GM12878 (cell line): ENCODE data around the gene ZNF592. TPM values are rescaled to one million over a fixed set of nuclear protein-coding genes. Genes with fewer than 3 reads are reported as not detected.

ENCODE experiments used
- BHLHE40 ChIP-seq, 2 experiments: fragments of 450-650 bp in 1 of 2; IDR thresholded peaks; 2 replicates each; pipeline ENCODE4 v1.6.1; 2011 to 2017; ENCODE audit warnings: low read depth in 2 of 2, borderline replicate concordance in 1 of 2, improper control_type of control experiment in 1 of 2, low read length in 1 of 2, mild to moderate bottlenecking in 1 of 2
- EZH2 ChIP-seq: IDR thresholded peaks from 2 replicates; pipeline ENCODE4 v1.6.1; 2012; ENCODE audit warnings: low read depth, mild to moderate bottlenecking, control low read depth, inconsistent platforms, low read length, borderline replicate concordance; ENCODE audit not compliant: control insufficient read depth
- FOXK2 ChIP-seq: fragments of 450-650 bp; IDR thresholded peaks from 2 replicates; pipeline ENCODE4 v1.6.1; 2017; ENCODE audit warnings: mild to moderate bottlenecking, moderate library complexity
- KDM1A ChIP-seq: fragments of 200-600 bp; sonication (generic); IDR thresholded peaks from 2 replicates; pipeline ENCODE4 v1.6.1; 2016; ENCODE audit warnings: borderline replicate concordance
- MEF2B ChIP-seq: fragments of 450-650 bp; IDR thresholded peaks from 2 replicates; pipeline ENCODE4 v1.6.1; 2018; ENCODE audit warnings: mild to moderate bottlenecking, moderate library complexity; ENCODE audit not compliant: partially characterized antibody, poor library complexity, severe bottlenecking
- RUNX3 ChIP-seq: IDR thresholded peaks from 2 replicates; pipeline ENCODE4 v1.6.1; 2012; ENCODE audit warnings: low read length, inconsistent platforms
- STAT3 ChIP-seq: IDR thresholded peaks from 2 replicates; pipeline ENCODE4 v1.6.1; 2011; ENCODE audit warnings: low read depth, low read length, improper control_type of control experiment
- TARDBP ChIP-seq: IDR thresholded peaks from 2 replicates; pipeline ENCODE4 v1.6.1; 2016; ENCODE audit warnings: borderline replicate concordance
- polyA plus RNA-seq, 11 experiments: library from polyadenylated mRNA; depleted of rRNA in 4 of 11; unstranded in 6 of 11; stranded (reverse) in 5 of 11; fragments of >200 nt; fragmentation: Nextera tagmentation in 4 of 11; fragmentation: Illumina TruSeq in 1 of 11; extraction: Ambion mirVana in 4 of 11; extraction: Trizol in 1 of 11; gene quantifications; 1 replicate in 1 of 11; 2 replicates in 10 of 11; pipeline versions ENCODE4 v1.2.1 to v1.2.3, GENCODE V29; 2011 to 2016; ENCODE audit warnings: inconsistent platforms in 2 of 11, missing spikeins in 2 of 11, low read depth in 1 of 11
- total RNA-seq, 4 experiments: library from RNA; depleted of rRNA in 3 of 4; stranded (reverse); fragments of >200 nt in 3 of 4; fragmentation: Illumina TruSeq in 1 of 4; extraction: Trizol in 1 of 4; gene quantifications; 2 replicates each; pipeline versions ENCODE4 v1.2.1 to v1.2.3, GENCODE V29; 2013 to 2021
- TF ChIP-seq, protein P1 (sequence below): fragments of 450-650 bp; IDR thresholded peaks from 2 replicates; pipeline ENCODE4 v1.6.1; 2018; ENCODE audit warnings: mild to moderate bottlenecking, low read depth, moderate library complexity; ENCODE audit not compliant: partially characterized antibody
- TF ChIP-seq, protein P2 (sequence below): IDR thresholded peaks from 2 replicates; pipeline ENCODE4 v1.6.1; 2012; ENCODE audit warnings: low read depth, low read length, improper control_type of control experiment
- TF ChIP-seq, protein P3 (sequence below): IDR thresholded peaks from 2 replicates; pipeline ENCODE4 v1.6.1; 2012; ENCODE audit warnings: low read depth, low read length, improper control_type of control experiment
- TF ChIP-seq, protein P4 (sequence below): fragments of 450-650 bp; IDR thresholded peaks from 2 replicates; pipeline ENCODE4 v1.6.1; 2016; ENCODE audit warnings: mild to moderate bottlenecking, moderate library complexity, borderline replicate concordance
- TF ChIP-seq, protein P5 (sequence below): fragments of 450-650 bp; IDR thresholded peaks from 2 replicates; pipeline ENCODE4 v1.6.1; 2017; ENCODE audit warnings: low read depth, mild to moderate bottlenecking, moderate library complexity
- TF ChIP-seq, protein P6 (sequence below): fragments of 450-650 bp; formaldehyde crosslinking; IDR thresholded peaks from 2 replicates; pipeline ENCODE4 v1.4.0; 2022; ENCODE audit warnings: mild to moderate bottlenecking, moderate library complexity

Gene ZNF592
- total and polyA plus RNA-seq, 10 of the 15 experiments (the other 5 are each of a cell fraction or from before 2014, with no cell fraction given) = 0.95 to 23.7 (median 8.6) TPM

DNA sequence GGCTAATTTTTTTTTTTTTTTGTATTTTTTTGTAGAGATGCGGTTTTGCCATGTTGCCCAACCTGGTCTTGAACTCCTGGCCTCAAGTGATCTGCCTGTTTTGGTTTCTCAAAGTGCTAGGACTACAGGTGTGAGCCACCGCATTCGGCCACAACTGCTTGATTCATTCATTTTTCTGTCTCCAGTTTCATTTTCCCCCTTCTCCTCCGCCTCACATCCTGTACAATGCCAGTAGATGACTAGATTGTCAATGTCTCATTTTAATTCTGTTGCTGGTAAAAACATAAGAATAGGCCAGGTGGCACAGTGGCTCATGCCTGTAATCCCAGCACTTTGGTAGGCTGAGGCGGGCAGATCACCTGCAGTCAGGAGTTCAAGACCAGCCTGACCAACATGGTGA, 12.0 kb upstream of the ZNF592 start (continued):
- TF ChIP-seq, protein P1, sequence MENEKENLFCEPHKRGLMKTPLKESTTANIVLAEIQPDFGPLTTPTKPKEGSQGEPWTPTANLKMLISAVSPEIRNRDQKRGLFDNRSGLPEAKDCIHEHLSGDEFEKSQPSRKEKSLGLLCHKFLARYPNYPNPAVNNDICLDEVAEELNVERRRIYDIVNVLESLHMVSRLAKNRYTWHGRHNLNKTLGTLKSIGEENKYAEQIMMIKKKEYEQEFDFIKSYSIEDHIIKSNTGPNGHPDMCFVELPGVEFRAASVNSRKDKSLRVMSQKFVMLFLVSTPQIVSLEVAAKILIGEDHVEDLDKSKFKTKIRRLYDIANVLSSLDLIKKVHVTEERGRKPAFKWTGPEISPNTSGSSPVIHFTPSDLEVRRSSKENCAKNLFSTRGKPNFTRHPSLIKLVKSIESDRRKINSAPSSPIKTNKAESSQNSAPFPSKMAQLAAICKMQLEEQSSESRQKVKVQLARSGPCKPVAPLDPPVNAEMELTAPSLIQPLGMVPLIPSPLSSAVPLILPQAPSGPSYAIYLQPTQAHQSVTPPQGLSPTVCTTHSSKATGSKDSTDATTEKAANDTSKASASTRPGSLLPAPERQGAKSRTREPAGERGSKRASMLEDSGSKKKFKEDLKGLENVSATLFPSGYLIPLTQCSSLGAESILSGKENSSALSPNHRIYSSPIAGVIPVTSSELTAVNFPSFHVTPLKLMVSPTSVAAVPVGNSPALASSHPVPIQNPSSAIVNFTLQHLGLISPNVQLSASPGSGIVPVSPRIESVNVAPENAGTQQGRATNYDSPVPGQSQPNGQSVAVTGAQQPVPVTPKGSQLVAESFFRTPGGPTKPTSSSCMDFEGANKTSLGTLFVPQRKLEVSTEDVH = no peak
- no peak for TF ChIP-seq KDM1A
- TF ChIP-seq, protein P2, sequence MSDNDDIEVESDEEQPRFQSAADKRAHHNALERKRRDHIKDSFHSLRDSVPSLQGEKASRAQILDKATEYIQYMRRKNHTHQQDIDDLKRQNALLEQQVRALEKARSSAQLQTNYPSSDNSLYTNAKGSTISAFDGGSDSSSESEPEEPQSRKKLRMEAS = no peak
- TF ChIP-seq, protein P3, sequence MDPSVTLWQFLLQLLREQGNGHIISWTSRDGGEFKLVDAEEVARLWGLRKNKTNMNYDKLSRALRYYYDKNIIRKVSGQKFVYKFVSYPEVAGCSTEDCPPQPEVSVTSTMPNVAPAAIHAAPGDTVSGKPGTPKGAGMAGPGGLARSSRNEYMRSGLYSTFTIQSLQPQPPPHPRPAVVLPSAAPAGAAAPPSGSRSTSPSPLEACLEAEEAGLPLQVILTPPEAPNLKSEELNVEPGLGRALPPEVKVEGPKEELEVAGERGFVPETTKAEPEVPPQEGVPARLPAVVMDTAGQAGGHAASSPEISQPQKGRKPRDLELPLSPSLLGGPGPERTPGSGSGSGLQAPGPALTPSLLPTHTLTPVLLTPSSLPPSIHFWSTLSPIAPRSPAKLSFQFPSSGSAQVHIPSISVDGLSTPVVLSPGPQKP = no peak
- TF ChIP-seq, protein P4, sequence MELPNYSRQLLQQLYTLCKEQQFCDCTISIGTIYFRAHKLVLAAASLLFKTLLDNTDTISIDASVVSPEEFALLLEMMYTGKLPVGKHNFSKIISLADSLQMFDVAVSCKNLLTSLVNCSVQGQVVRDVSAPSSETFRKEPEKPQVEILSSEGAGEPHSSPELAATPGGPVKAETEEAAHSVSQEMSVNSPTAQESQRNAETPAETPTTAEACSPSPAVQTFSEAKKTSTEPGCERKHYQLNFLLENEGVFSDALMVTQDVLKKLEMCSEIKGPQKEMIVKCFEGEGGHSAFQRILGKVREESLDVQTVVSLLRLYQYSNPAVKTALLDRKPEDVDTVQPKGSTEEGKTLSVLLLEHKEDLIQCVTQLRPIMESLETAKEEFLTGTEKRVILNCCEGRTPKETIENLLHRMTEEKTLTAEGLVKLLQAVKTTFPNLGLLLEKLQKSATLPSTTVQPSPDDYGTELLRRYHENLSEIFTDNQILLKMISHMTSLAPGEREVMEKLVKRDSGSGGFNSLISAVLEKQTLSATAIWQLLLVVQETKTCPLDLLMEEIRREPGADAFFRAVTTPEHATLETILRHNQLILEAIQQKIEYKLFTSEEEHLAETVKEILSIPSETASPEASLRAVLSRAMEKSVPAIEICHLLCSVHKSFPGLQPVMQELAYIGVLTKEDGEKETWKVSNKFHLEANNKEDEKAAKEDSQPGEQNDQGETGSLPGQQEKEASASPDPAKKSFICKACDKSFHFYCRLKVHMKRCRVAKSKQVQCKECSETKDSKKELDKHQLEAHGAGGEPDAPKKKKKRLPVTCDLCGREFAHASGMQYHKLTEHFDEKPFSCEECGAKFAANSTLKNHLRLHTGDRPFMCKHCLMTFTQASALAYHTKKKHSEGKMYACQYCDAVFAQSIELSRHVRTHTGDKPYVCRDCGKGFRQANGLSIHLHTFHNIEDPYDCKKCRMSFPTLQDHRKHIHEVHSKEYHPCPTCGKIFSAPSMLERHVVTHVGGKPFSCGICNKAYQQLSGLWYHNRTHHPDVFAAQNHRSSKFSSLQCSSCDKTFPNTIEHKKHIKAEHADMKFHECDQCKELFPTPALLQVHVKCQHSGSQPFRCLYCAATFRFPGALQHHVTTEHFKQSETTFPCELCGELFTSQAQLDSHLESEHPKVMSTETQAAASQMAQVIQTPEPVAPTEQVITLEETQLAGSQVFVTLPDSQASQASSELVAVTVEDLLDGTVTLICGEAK = no peak
- TF ChIP-seq TARDBP = no peak
- peak; percentile 91 for TF ChIP-seq RUNX3
- no peak for TF ChIP-seq EZH2
- TF ChIP-seq, protein P5, sequence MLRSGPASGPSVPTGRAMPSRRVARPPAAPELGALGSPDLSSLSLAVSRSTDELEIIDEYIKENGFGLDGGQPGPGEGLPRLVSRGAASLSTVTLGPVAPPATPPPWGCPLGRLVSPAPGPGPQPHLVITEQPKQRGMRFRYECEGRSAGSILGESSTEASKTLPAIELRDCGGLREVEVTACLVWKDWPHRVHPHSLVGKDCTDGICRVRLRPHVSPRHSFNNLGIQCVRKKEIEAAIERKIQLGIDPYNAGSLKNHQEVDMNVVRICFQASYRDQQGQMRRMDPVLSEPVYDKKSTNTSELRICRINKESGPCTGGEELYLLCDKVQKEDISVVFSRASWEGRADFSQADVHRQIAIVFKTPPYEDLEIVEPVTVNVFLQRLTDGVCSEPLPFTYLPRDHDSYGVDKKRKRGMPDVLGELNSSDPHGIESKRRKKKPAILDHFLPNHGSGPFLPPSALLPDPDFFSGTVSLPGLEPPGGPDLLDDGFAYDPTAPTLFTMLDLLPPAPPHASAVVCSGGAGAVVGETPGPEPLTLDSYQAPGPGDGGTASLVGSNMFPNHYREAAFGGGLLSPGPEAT = peak; percentile 55; the same call in 1 of the 2 replicates
- TF ChIP-seq, protein P6, sequence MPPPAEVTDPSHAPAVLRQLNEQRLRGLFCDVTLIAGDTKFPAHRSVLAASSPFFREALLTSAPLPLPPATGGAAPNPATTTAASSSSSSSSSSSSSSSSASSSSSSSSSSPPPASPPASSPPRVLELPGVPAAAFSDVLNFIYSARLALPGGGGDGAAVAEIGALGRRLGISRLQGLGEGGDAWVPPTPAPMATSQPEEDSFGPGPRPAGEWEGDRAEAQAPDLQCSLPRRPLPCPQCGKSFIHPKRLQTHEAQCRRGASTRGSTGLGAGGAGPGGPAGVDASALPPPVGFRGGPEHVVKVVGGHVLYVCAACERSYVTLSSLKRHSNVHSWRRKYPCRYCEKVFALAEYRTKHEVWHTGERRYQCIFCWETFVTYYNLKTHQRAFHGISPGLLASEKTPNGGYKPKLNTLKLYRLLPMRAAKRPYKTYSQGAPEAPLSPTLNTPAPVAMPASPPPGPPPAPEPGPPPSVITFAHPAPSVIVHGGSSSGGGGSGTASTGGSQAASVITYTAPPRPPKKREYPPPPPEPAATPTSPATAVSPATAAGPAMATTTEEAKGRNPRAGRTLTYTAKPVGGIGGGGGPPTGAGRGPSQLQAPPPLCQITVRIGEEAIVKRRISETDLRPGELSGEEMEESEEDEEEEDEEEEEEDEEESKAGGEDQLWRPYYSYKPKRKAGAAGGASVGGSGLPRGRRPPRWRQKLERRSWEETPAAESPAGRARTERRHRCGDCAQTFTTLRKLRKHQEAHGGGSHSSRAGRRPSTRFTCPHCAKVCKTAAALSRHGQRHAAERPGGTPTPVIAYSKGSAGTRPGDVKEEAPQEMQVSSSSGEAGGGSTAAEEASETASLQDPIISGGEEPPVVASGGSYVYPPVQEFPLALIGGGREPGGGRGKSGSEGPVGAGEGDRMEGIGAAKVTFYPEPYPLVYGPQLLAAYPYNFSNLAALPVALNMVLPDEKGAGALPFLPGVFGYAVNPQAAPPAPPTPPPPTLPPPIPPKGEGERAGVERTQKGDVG (CRISPR knock-in tag) = no peak
- peak in 1 of 2 experiments; percentile 57; a peak in 1 of 4 replicates for TF ChIP-seq BHLHE40 (IDR thresholded peaks at IDR 0.05; ENCODE audit: borderline replicate concordance in 1 of 2, low read depth in 2 of 2, low read length in 1 of 2)
- no peak for TF ChIP-seq MEF2B
- no peak for TF ChIP-seq FOXK2
- no peak for TF ChIP-seq STAT3
